ENCODE measurements around the gene MIP.
A peak's percentile ranks its signal among the peaks of the same experiment; 100 is the strongest.
"Not testable (repeated sequence)": the region's sequence is repeated elsewhere in the genome, so short reads cannot be mapped to it uniquely, and the experiment has no call there.

The MIP gene

DNA sequence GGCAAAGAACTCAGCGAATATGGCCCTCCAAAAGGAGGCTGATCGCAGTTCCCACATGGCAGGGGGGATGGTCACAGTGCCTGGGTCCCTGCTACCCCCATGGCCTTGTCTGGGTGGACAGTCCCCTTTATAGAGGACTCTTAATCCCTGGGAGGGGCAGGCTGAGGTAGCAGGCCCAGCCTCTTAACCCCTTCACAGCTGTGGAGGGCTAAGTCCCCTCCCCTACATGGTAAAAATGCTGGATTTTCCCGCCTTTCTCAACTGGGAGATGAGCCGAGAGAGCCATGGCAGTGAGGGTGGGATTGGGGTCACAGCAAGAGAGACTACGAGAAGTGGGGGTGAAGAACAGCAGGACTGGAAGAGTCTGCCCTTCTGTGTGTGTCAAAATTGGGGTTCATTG is at the start of gene MIP:
Gene MIP (minus strand): TSS at position 101 of the 400 bp plus-strand sequence. CDS start 44 bp downstream, at position 57.
- TF ChIP-seq, protein P1, sequence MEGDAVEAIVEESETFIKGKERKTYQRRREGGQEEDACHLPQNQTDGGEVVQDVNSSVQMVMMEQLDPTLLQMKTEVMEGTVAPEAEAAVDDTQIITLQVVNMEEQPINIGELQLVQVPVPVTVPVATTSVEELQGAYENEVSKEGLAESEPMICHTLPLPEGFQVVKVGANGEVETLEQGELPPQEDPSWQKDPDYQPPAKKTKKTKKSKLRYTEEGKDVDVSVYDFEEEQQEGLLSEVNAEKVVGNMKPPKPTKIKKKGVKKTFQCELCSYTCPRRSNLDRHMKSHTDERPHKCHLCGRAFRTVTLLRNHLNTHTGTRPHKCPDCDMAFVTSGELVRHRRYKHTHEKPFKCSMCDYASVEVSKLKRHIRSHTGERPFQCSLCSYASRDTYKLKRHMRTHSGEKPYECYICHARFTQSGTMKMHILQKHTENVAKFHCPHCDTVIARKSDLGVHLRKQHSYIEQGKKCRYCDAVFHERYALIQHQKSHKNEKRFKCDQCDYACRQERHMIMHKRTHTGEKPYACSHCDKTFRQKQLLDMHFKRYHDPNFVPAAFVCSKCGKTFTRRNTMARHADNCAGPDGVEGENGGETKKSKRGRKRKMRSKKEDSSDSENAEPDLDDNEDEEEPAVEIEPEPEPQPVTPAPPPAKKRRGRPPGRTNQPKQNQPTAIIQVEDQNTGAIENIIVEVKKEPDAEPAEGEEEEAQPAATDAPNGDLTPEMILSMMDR (conservative IDR thresholded peaks at IDR 0.05) = no peak
- no peak within 1 kb of the TSS for H3K27ac ChIP-seq

DNA sequence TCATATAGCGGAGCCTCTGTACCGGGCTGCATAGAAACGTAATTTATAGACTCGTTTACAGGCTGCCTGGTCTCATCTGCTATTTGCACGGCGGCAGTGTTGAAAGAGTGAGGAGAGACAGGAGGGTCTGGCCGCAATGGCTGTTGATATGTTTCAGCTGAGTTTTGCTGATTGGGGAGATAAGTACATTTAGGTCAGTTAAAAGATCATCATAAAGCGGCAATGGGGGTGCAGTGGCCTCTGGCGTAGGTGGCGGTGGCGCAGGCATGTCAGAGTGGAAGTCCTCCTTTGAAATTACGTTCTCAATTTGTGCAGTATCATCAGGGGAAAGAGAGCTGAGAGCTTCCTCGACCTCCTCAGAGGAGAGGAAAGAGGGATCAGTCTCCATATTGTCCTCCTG is 45.4 kb upstream of the MIP start:
- not testable (repeated sequence) for H3K27ac ChIP-seq

DNA sequence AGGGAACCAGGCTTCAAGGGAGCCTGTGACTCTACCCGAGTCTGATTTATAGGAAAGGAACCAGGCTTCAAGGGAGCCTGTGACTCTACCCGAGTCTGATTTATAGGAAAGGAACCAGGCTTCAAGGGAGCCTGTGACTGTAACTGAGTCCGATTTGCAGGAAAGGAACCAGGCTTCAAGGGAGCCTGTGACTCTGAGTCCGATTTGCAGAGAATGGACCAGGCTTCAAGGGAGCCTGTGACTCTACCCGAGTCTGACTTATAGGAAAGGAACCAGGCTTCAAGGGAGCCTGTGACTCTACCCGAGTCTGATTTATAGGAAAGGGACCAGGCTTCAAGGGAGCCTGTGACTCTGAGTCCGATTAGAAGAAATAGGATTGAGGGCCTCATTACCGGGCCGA is 45.0 kb upstream of the MIP start:
- H3K27ac ChIP-seq = not testable (repeated sequence)

DNA sequence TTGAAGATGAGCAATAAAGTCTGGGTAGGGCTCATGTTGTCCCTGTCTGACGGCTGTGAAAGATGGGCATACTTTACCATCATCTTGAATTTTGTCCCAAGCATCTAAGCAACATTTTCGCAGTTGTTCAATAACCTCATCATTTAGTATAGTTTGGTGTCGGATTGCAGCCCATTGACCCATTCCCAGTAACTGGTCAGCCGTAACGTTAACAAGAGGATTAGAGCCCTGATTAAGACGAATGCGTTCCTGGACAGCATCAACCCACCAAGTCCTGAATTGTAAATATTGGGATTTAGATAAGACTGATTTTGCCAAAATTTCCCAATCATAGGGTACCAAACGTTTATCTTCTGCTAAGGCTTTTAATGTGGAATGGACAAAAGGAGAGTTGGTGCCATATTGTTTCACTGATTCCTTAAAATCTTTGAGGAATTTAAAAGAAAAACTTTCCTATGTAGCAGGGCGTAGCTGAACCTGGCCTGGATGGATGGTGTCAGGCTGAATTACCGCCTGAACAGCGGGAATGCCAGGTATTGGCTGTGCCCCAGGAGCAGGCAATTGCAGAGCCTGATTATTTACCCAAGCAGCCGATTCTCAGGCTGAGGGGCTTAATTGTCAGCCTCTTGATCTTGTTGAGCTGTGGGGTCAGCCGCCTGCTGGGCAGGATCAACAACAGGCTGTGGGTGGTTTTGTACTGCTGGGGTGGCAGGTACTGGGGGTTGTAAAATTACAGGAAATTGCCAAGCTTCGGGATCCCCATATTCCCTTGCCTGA is 43.9 kb upstream of the MIP start:
- not testable (repeated sequence) for H3K27ac ChIP-seq

DNA sequence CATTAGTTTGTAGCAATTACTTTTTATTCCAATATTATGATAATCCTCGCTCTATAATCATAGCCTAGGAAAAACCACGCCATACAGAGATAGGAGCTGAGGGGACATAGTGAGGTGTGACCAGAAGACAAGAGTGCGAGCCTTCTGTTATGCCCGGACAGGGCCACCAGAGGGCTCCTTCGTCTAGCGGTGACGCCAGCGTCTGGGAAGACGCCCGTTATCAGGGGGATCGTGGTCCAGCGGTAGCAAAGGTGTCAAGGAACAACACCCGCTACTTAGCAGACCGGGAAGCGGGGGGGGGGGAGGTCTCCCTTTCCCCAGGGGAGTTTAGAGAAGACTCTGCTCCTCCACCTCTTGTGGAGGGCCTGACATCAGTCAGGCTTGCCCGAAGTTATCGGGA is 42.2 kb upstream of the MIP start:
- not testable (repeated sequence) for H3K27ac ChIP-seq
- TF ChIP-seq, protein P1 (conservative IDR thresholded peaks at IDR 0.05) = peak; percentile 69

DNA sequence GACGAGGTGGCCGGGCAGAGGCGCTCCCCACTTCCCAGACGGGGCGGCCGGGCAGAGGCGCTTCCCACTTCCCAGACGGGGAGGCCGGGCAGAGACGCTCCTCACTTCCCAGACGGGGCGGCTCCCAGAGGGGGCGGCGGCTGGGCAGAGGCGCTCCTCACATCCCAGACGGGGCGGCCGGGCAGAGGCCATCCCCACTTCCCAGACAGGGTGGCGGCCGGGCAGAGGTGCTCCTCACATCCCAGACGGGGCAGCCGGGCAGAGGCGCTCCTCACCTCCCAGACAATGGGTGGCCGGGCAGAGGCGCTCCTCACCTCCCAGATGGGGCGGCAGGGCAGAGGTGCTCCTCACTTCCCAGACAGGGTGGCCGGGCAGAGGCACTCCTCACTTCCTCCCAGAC is 40.0 kb upstream of the MIP start:
- H3K27ac ChIP-seq = not testable (repeated sequence)

DNA sequence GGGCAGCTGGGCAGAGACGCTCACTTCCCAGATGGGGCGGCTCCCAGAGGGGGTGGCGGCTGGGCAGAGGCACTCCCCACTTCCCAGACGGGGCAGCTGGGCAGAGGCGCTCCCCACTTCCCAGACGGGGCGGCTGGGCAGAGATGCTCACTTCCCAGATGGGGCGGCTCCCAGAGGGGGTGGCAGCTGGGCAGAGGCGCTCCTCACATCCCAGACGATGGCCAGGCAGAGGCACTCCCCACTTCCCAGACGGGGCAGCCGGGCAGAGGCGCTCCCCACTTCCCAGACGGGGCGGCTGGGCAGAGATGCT is 39.6 kb upstream of the MIP start:
- not testable (repeated sequence) for H3K27ac ChIP-seq

DNA sequence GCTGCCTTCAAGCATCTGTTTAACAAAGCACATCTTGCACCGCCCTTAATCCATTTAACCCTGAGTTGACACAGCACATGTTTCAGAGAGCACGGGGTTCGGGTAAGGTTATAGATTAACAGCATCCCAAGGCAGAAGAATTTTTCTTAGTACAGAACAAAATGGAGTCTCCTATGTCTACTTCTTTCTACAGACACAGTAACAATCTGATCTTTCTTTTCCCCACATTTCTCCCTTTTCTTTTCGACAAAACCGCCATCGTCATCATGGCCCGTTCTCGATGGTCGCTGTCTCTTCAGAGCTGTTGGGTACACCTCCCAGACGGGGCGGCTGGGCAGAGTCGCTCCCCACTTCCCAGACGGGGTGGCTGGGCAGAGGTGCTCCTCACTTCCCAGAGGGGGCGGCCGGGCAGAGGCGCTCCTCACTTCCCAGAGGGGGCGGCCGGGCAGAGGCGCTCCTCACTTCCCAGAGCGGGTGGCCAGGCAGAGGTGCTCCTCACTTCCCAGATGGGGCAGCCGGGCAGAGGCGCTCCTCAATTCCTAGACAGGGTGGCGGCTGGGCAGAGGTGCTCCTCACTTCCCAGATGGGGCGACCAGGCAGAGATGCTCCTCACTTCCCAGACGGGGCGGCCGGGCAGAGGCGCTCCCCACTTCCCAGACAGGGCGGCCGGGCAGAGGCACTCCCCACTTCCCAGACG is 39.1 kb upstream of the MIP start:
- not testable (repeated sequence) for H3K27ac ChIP-seq

DNA sequence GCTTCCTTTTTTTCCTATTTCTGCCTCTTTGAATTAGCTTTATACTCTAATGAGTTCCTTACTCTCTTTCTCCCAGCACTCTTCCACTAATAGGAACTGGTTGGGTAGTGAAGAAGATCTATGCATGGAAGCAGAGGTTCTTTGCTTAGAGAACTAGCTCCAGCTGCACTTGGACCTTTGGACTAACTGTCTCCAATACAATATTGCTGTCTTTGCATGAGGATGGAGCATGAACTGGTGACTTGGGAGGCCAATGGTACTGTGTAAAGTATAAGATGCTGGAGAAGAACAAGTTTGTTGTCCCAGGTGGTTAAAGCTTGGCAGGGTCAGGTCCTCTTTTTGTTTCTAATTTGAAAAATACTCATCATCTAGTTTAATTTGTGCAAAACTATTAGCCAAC is 35.9 kb upstream of the MIP start:
- no peak overlapping the region for H3K27ac ChIP-seq
- TF ChIP-seq ZFX (IDR thresholded peaks at IDR 0.05) = no peak
- TF ChIP-seq, protein P1 (conservative IDR thresholded peaks at IDR 0.05) = no peak

DNA sequence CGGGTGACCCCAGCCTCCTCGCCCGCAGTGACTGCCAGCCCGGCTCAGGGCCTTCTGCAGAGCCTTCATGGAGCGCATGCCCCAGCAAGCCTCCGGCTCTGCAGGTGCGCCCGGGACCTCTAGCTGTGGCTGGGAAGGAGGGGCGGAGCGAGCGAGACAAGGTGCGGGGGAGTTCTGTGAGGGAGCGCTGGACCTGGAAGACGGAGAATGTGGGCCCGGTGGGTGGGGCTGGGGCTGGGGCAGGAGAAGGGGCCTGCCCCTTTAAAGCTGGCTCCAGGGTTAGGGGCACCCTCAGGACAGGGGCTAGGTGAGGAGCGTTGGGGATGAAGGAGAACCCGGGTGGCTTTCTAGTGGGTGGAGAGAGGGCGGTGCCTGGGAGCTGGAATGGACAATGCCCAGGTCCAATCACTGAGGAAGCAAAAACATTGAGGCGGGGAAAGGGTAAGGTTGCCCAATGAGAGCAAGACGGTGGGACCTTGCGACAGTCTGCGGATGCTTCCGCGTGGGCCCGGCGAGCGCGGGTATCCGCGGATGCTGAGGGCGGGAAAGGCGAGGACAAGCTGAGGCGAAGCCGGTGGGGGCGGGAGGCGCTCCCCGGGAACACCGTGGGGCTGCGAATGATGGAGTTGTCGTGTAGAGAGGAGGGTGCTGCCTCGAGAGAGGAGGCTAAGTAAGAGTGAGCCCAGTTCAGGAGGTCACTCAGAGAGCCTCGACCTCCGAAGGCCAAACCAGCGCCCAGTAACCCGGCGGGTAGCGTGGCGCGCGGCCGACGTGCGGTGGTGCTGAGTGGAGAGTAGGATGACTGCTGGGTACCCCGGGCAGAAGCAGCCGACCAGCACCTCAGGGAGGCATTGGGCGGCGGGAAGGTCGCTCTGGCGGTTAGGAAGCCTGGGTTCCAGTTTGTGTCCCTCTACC is 33.8 kb upstream of the MIP start, which contains the start of gene GLS2:
Gene GLS2 (minus strand): TSS at position 121 of the 915 bp plus-strand sequence. CDS start 43 bp downstream, at position 78.
- TF ChIP-seq ZFX (IDR thresholded peaks at IDR 0.05) = 0 out of 2 replicates have a peak, but pooled peaks have one; percentile 34
- TF ChIP-seq, protein P1 (conservative IDR thresholded peaks at IDR 0.05) = no peak
- H3K27ac ChIP-seq = peak within 1 kb of the TSS; percentile 73
